AG04449 (cell line): ENCODE data around the gene NSMCE4A.
"Not testable (repeated sequence)": the region's sequence is repeated elsewhere in the genome, so short reads cannot be mapped to it uniquely, and the experiment has no call there.

Experiments
- CTCF ChIA-PET: fragments of 350-600 bp; formaldehyde crosslinking; extraction: SDS; loops from one replicate; lab custom pipeline; 2021; ENCODE audit warnings: antibody characterized with exemption; lab: Yijun Ruan, JAX
- POLR2A ChIA-PET: fragments of 400-600, 350-600 bp; formaldehyde crosslinking; extraction: SDS; loops from one replicate; lab custom pipeline; 2020; ENCODE audit warnings: antibody characterized with exemption, inconsistent platforms; lab: Yijun Ruan, JAX
- DNase-seq: peaks from one replicate; pipeline ENCODE4 v3.0.0-alpha.2; 2010; ENCODE audit warnings: low read depth, low spot score
- H3K4me3 ChIP-seq: 2 replicates; pipeline ENCODE4 v1.5.1; 2011; ENCODE audit warnings: low read depth, mild to moderate bottlenecking, control low read depth, low read length
- TF ChIP-seq, protein P1 (sequence below): IDR thresholded peaks from one replicate; pipeline ENCODE4 v1.5.1; 2011; ENCODE audit warnings: mild to moderate bottlenecking, moderate library complexity, low read length, control low read depth, inconsistent platforms; ENCODE audit not compliant: insufficient read depth; ENCODE audit errors: missing control alignments

NSMCE4A gene

DNA sequence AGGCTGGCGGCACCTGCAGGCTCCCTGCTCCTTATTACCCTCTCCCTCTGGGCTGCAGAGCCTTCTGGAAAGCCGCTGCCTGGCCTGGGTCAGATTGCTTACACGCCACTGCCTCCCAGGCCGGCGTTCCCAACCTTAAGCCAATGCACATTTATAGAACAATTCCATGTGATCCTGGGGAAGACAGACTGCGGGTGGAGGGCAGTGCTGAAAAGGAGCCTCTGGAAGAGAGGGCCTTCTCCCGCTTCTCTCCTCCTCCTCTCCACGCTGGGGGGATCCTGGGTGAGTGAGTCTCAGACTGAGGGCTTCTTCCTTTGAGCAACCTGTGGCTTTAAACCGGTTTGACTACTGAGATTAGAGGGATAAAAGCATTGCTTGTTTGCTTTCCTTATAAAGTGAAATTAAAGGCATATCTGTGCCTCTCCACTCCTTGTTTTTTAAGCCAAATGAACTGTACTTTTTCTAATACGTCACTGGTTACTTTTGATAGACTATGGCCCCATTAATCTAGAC lies 19.5 kb upstream of the NSMCE4A start:
- H3K4me3 ChIP-seq, result no peak overlapping the region
- no peak for DNase-seq
- TF ChIP-seq, protein P1, sequence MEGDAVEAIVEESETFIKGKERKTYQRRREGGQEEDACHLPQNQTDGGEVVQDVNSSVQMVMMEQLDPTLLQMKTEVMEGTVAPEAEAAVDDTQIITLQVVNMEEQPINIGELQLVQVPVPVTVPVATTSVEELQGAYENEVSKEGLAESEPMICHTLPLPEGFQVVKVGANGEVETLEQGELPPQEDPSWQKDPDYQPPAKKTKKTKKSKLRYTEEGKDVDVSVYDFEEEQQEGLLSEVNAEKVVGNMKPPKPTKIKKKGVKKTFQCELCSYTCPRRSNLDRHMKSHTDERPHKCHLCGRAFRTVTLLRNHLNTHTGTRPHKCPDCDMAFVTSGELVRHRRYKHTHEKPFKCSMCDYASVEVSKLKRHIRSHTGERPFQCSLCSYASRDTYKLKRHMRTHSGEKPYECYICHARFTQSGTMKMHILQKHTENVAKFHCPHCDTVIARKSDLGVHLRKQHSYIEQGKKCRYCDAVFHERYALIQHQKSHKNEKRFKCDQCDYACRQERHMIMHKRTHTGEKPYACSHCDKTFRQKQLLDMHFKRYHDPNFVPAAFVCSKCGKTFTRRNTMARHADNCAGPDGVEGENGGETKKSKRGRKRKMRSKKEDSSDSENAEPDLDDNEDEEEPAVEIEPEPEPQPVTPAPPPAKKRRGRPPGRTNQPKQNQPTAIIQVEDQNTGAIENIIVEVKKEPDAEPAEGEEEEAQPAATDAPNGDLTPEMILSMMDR, result no peak
- CTCF ChIA-PET, result interaction anchor here (1.0 kb wide), 1 partner anchor 19 kb away, joined by 4 read pairs; the partner anchor contains the start of gene NSMCE4A
- POLR2A ChIA-PET, result no interaction called here

DNA sequence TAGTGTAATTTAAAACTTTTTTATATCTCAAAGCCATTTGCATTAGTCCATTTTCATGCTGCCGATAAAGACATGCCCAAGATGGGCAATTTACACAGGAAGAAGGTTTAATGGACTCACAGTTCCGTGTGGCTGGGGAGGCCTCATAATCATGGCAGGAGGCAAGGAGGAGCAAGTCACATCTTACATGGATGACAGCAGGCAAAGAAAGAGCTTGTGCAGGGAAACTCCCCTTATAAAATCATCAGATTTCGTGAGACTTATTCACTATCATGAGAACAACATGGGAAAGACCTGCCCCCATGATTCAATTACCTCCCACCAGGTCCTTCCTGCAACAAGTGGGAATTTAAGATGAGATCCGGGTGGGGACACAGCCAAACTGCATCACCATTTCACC lies 16.7 kb upstream of the NSMCE4A start:
- DNase-seq, H3K4me3 ChIP-seq, CTCF ChIA-PET, POLR2A ChIA-PET: not testable (repeated sequence)

DNA sequence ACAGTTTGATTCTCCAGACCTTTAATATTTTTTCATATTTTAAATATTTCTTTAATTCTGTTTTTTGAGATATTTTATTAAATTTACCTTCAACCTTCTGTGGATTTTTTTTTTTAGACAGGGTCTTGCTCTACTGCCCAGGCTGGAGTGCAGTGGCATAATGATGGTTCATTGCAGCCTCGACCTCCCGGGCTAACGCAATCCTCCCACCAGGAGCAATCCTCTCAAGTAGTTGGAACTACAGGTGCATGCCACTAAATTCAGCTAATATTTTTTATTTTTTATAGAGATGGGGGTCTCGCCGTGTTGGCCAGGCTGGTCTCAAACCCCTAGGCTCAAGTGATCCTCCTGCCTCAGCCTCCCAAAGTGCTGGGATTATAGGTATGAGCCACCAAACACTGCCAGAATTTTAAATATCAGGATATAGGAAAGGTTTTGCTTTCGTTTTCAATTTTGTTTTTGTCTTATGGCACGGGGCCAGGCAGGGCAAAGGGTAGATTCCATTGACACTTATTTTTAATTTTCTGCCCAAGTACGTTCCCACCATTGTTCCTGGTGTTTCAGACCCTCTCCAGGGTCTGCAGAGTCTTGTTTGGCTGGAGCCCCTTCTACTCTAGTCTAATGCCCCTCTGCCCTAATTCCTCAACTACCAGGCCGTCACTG lies 15.1 kb upstream of the NSMCE4A start:
- ChIA-PET CTCF (no interaction called here), POLR2A (no interaction called here)
- no peak for DNase-seq

DNA sequence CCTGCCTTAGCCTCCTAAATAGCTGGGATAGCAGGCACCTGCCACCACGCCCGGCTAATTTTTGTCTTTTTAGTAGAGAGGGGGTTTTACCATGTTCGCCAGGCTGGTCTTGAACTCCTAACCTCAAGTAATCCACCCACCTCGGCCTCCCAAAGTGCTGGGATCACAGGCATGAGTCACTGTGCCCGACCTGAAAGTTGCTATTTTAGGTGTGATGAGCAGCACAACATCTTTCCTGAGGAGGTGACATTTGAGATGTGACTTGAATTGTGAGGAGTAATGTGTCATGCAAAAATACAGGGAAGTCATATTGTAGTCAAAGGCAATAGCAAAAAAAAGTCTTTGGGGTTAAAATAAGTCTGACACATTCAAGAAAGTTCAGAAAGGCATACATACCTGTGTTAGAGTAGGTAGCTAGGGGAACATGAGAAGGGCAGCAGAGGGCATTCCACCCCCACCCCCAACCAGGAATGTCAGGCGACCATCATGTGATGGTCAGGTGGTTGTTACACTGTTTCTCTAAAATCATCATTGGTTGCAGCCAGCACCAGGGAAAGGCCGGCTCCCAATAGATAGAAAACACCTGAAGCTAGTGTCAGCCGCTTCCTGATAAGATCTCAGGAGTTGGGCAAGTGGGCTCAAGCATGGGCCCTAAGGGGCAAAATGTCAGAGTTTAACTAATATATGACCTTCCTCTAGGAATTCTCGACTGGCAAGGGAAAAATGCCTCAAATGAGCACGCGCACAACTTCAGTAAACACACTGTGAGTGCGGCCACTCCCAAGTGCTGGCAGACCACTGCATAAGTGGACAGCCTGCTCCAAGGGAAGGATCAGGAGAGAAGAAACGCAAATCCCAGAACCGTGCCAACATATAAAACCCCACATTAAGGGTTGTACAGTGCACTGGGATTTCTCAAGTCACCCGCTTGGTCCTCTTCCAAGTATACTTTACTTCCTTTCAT lies 13.6 kb upstream of the NSMCE4A start, which contains the start of gene TACC2:
Gene TACC2 (plus strand): TSS at position 803 of the 964 bp plus-strand sequence. CDS start 32,819 bp downstream, outside the sequence.
- DNase-seq, result no peak
- TF ChIP-seq, protein P1, result no peak
- H3K4me3 ChIP-seq, result no peak within 1 kb of the TSS
- ChIA-PET CTCF (no interaction called here), POLR2A (no interaction called here)

More for the DNA sequence above, 15.1 kb upstream of the NSMCE4A start:
- no peak overlapping the region for H3K4me3 ChIP-seq
- TF ChIP-seq, protein P1, result no peak

DNA sequence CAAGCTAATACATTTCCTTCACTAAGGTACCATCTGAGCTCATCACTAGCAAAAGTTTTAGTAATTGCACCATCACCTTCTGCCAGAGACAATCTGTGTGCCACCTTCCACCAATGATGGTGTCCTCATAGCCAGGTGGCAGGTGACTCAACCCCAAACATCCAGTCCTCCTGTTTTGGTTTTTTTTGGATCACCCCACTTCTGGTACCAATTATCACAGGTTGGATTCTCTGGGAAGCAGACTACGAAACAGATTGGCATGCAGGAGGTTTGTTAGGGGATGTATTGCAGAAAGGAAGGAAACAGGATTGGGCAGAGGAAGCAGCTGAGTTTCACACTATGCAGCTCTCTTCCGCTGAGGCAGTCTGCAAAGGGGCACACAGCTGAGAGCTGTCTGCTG lies 9.4 kb upstream of the NSMCE4A start:
- no peak overlapping the region for H3K4me3 ChIP-seq
- TF ChIP-seq, protein P1, result no peak
- CTCF ChIA-PET, result interaction anchor here (1.0 to 2.7 kb wide), 3 partner anchors 9 to 128 kb away, joined by 3 to 12 read pairs (median 3); partner anchors contain the start of gene NSMCE4A
- no peak for DNase-seq
- POLR2A ChIA-PET, result no interaction called here

DNA sequence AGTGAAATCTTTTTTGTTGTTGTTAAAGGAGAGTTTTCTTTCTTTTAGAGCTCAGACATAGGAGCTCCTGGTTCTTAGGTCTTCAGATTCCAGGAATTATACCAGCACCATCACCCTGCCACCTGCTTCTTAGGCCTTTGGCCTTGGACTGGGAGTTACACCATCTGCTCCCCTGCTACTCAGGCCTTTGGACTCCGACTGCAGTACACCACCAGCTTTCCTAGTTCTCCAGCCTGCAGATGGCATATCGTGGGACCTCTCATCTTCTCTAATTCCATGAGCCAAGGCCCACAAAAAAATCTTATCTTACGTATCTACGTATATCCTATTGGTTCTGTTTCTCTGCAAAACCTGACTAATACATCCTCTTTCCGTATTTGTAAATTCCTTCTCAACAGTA lies 8.8 kb upstream of the NSMCE4A start:
- DNase-seq, result no peak
- POLR2A ChIA-PET, result no interaction called here
- CTCF ChIA-PET, result interaction anchor here (0.7 to 2.7 kb wide), 3 partner anchors 8 to 129 kb away, joined by 3 to 12 read pairs (median 3); partner anchors contain the start of gene NSMCE4A

More for the DNA sequence above, 8.8 kb upstream of the NSMCE4A start:
- no peak overlapping the region for H3K4me3 ChIP-seq
- TF ChIP-seq, protein P1, result no peak
